Activated CD8-positive, alpha-beta memory T cell treated with anti-CD3 and anti-CD28 coated beads, Interleukin-2, amount 50 U/mL, for 1 hour (primary cell): ENCODE data around the gene PFN4.
"Not testable (repeated sequence)": the region's sequence is repeated elsewhere in the genome, so short reads cannot be mapped to it uniquely, and the experiment has no call there.

Experiments used
- DNase-seq: peaks from one replicate; pipeline ENCODE4 v3.0.0-alpha.2; 2020; ENCODE audit errors: extremely low read depth

PFN4 gene

DNA sequence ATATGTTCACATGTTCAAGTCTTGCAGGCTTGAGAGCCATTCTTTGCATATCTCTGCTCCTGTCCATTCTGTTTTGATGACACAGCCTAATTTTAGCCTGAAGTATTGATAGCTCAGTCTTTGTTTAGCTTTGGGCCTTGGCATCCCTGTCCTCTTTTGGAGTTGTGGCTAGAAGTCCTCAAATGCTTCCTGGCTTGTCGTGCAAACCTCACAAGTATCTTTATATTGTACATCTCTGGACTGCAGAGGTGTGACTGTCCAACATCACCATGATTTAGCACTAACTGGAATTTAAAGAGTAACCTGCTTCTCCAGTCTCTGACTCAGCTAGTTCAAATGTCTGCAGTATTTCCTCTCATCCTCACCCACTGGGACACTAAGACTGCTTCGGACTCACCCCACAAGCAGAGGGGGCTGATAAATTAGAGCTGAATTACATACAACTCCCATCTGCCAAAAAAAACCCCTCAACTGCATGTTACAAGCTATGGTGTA is 11.7 kb downstream of the PFN4 start:
- no peak for DNase-seq

DNA sequence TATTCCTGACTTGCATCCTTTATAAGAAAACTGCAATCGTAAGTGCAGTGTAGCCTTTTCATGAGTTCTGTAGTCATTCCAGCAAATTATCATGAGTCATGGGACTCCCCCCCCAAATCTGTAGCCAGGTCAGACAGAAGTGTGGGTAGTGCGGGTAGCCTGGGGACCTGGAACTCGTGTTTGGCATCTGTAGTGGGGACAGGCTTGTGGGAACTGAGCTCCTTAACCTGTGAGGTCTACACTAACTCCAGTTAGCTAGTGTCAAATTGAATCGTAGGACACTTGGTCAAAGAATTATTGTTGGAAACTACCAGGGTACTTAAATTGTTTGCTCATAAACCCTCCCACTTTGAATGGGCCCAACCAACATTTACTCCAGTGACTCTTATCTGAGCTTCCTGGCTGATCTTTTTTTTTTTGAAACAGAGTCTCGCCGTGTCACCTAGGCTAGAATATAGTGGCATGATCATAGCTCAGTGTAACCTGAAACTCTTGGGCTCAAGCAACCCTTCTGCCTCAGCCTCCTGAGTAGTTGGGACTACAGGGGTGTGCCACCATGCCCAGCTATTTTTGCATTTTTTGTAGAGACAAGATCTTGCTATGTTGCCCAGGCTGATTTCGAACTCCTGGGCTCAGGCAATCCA is 12.4 kb downstream of the PFN4 start:
- DNase-seq: no peak

DNA sequence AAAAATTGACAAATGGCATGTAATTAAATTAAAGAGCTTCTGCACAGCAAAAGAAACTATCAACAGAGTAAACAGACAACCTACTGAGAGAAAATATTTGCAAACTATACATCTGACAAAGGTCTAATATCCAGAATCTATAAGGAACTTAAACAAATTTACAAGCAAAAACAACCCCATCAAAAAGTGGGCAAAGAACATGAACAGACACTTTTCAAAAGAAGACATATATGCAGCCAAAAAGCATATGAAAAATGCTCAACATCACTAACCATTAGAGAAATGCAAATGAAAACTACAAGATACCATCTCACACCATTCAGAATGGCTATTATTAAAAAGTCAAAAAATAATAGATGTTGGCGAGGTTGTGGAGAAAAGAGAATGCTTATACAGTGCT is 13.7 kb downstream of the PFN4 start:
- DNase-seq: not testable (repeated sequence)

DNA sequence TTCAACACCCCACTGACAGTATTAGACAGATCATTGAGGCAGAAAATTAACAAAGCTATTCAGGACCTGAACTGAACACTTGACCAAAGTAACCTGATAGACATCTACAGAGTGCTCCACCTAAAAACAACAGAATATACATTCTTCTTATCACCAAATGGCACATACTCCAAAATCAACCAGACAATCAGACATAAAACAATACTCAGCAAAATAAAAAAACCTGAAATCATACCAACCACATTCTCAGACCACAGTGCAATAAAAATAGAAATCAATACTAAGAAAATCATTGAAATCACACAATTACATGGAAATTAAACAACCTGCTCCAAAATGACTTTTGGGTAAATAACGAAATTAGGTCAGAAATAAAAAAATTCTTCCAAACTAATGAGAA is 15.8 kb downstream of the PFN4 start:
- DNase-seq: no peak

DNA sequence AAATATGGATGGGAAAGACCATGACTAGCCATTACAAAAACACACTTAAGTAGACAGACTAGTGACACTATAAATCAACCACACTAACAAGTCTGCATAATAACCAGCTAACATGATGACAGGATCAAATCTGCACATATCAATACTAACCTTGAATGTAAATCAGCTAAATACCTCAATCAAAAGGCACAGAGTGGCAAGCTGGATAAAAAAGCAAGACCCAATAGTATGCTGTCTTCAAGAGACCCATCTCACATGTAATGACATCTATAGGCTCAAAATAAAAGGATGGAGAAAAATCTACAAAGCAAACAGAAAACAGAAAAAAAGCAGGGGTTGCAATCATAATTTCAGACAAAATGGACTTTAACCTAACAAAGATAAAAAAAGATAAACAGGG is 16.3 kb downstream of the PFN4 start:
- no peak for DNase-seq

DNA sequence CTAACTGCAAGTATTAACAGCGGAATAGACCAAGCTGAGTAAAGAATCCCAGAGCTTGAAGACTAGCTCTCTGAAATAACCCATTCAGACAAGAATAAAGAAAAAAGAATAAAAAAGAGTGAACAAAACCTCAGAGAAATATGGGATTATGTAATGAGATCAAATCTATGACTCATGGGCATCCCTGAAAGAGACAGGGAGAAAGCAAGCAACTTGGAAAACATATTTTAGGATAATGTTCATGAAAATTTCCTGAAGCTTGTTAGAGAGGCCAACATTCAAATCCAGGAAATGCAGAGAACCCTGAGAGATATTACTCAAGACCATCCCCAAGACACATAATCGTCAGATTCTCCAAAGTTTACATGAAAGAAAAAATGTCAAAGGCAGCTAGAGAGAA is 17.3 kb downstream of the PFN4 start:
- no peak for DNase-seq

DNA sequence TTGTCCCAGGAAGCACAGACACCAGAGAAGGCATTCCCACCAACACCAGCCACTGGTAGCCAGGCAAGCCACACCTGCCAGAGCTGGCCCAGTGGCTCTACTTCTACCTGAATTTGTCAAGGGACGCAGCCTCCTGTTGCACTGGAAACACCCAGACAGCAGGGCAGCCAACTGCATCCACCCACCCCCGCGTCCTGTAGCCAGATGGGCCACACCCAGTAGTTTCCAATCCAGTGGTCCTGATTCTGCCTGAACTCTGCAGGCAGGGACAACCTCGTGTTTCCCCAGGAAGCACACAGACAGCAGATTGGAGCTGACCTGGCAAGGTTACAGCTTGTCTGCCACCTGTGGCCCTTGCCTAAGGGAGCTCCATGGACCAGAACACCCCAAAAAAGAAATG is 18.2 kb downstream of the PFN4 start:
- no peak for DNase-seq

DNA sequence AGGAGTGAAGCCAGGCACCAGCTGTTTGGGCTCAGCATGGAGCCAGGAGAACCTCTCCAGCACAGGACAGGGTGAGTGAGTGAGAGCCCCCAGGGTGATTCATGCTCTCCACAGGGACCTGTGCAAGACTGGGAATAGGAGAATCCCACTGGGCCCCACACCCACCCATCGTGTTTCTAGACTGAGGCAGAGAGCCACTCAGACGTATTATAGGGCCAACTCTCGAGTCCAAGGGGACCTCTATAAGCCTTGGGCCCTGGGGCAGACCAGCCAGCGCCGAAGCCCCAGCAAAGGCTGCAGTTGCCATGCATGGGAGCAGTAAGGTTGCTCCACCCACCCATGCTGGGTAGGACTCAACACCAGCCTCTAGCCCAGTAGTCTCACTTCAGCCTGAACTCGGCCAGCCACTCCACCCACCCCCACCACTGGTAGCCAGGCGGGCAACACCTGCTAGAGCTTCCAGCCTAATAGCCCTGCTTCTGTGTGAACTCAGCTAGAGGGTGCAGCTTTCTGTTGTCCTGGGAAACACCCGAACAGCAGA is 19.0 kb downstream of the PFN4 start:
- DNase-seq: no peak

DNA sequence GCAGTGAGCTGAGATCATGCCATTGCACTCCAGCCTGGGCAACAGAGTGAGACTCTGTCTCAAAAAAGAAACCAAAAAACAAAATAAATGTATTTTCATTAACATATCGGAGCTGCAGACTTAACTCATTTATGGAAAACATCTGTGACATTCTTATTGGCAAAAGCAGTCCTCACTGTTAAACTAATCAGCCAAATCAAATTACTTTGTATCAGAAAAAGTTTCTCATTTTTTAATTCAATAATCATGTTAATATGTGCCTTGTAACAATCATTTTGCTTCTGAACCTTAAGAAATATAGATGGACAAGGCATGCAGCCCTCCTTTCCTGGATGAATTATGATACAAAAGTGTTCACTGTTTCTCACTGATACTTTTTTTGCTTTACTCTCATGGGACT is 20.5 kb downstream of the PFN4 start:
- DNase-seq: no peak

DNA sequence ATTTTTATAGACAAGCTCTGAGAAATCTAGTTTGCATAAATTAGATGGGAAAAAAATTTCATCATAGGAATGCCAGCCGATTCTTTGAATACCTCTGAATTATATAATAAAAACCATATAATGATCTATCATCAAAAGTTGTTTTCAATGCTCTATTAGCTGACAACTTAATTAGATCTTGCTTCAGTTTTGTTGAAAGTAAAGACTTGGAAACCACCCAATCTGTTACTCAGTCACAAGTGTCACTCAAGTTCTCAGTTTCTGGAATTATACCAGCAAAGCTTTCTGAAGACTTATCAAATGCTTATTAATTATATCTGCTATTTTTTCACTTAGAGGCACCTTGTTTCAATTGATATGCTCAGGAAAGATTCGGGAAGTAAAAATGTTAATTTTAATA is 21.1 kb downstream of the PFN4 start:
- DNase-seq: no peak

DNA sequence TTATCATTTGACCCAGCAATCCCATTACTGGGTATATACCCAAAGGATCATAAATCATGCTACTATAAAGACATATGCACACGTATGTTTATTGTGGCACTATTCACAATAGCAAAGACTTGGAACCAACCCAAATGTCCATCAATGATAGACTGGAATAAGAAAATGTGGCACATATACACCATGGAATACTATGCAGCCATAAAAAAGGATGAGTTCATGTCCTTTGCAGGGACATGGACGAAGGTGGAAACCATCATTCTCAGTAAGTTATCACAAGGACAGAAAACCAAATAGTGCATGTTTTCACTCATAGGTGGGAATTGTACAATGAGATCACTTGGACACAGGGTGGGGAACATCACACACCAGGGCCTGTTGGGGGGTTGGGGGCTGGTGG is 22.4 kb downstream of the PFN4 start:
- not testable (repeated sequence) for DNase-seq

DNA sequence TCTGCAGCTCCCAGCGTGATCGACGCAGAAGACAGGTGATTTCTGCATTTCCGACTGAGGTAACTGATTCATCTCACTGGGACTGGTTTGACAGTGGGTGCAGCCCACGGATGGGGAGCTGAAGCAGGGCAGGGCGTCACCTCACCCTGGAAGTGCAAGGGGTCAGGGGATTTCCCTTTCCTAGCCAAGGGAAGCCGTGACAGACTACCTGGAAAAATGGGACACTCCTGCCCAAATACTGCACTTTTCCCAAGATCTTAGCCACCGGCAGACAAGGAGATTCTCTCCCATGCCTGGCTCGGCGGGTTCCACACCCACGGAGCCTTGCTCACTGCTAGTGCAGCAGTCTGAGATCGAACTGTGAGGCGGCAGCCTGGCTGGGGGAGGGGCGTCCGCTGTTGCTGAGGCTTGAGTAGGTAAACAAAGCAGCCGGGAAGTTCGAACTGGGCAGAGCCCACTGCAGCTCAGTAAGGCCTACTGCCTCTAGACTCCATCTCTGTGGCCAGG is 27.9 kb downstream of the PFN4 start:
- not testable (repeated sequence) for DNase-seq

DNA sequence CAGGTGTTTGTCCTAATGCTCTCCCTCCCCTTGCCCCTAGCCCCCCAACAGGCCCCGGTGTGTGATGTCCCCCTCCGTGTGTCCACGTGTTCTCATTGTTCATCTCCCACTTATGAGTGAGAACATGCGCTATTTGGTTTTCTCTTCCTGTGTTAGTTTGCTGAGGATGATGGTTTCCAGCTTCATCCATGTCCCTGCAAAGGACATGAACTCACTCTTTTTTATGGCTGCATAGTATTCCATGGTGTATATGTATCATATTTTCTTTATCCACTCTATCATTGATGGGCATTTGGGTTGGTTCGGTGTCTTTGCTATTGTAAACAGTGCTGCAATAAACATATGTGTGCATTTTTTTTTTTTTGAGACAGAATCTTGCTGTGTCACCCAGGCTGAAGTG is 29.9 kb downstream of the PFN4 start:
- DNase-seq: not testable (repeated sequence)

DNA sequence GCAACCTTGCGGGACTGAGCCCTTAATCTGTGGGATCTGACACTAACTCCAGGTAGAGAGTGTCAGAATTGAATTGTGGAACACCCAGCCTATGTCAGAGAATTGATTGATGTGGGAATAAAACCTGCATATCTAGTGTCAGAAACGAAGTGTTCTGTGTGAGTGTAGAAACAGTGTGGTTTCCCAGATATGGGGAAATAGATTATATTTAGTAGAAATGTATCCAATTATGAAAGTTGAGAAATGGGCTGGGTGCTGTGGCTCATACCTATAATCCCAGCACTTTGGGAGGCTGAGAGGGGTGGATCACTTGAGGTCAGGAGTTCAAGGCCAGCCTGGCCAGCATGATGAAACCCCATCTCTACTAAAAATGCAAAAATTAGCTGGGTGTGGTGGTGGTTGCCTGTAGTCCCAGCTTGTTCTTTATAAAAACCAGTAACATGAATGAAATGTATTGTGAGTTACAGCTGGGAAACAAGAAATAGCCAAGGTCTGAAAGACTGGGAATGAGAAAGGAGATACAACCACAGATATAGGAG is 34.2 kb downstream of the PFN4 start:
- DNase-seq: no peak

DNA sequence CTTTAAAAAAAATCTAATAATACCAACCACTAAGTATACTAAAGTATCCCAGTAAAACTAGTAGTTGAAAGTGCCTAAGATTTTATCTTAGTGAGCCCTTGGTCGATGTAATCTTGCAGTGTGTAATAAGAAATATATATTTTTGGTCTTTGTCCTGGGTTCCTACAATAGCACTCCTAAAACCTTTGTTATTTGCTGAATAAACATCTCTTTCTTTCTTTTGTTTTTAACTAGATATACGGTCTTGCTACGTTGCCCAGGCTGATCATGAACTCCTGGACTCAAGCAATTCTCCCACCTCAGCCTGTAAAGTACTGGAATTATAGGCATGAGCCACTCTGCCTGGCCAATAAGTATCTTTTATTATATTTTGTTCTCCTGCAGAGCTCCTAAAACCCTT is 36.1 kb downstream of the PFN4 start:
- no peak for DNase-seq

DNA sequence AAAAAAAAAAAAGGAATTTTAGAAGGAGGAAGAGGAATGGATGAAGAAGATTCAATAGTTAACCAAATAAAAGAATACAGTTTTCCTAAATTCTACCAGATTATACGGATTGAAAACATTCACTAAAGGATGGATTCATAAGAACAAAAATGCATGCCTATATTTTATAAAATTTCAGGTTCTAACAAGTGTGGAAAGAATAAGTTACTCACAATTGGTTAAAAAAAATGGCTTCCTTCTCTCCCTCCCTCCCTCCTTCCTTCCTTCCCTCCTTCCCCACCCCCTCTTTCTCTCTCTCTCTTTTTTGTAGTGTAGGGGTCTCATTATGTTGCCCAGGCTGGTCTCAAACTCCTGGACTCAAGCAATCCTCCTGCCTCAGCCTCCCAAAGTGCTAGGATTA is 36.9 kb downstream of the PFN4 start:
- no peak for DNase-seq

DNA sequence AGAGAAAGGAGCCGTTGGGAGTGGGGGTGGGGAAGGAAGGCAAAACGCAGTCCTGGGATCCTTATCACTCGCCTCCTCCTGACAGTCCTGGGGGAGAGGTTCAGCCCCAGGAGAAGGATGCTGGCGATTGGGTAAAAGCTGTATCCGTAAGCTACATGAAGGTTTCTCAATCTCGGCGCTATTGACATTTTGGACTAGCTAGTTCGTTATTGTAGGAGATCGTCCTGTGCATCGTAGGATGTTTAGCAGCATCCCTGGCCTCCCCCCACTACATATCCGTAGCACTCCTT is 38.0 kb downstream of the PFN4 start:
- DNase-seq: no peak

DNA sequence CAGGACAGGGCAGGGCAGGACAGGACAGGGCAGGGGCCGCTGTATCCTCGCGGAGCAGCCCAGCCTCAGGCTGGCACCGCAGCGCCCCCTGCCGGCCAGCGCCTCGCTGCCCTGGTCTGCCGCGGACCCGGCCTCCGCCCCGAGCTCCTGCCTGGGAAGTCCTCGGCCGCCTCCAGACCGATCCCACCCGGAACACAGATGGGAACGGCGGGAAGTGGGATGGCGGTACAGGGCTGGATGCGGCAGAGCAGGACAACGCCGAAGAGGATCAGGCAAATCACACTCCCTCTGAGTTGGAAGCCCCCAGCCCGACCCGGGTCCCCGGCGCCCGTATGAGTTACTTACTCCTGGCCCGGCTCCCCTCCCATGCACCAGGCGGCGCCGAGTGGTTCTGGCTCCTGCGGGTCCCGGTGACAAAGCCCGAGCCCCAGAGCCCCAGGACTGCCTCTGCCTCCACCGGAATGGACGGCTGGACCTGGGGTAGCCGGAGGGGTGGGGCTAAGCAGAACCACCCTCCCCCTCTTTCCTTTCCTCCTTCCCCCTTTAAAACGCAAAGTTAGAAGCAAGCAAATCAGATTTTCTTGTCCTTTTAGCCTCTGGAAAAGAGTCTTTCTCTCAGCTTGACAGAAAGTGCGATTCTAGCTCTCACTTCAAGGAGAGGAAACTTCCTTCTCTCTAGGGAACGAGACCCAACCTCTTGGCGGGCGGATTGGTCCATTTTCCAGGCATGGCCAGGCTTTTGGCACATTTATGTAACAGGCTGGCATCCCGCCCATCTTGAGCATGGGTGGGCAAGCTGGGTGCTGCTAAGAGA is 38.5 kb downstream of the PFN4 start, which contains the start of gene TP53I3:
Gene TP53I3 (minus strand): TSS at position 449 of the 814 bp plus-strand sequence. CDS start 508 bp downstream, outside the sequence.
- DNase-seq: no peak

DNA sequence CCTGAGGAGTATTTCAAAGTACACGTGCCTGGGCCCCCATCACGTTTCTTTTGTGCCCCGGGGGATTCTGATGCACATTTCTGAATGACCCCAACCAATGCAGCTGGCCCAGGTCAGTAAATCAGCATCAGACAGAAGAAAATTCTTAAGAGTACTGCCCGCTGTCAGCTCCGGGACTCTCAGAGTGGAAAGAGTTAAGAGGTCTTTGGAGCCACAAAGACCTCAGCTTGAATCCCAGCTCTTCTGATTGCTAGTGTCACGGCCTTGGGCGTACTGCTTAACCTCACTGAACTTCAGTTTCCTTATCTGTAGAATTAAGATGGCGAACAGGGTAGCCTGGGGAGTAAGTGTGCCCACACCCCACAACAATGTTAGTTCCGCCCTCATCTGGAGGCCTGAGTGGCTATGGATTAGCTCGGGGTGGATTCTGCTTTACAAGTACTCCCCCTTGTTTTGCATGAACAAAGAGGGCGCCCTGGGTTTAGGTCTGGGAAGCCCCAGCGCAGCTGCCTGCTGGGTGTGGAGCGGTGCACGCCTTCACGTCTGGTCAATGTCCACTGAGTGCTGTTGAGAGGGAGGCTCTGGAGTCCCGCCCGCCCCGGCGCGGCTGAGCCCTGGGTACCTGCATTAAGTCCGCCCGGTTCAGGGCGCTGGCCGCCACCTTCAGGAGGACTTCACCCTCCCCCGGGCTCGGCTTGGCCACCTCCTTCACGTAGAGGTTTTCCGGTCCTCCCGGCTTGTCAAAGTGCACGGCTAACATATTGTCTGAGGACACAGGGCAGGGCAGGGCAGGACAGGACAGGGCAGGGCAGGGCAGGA is 39.4 kb downstream of the PFN4 start:
- DNase-seq: no peak

DNA sequence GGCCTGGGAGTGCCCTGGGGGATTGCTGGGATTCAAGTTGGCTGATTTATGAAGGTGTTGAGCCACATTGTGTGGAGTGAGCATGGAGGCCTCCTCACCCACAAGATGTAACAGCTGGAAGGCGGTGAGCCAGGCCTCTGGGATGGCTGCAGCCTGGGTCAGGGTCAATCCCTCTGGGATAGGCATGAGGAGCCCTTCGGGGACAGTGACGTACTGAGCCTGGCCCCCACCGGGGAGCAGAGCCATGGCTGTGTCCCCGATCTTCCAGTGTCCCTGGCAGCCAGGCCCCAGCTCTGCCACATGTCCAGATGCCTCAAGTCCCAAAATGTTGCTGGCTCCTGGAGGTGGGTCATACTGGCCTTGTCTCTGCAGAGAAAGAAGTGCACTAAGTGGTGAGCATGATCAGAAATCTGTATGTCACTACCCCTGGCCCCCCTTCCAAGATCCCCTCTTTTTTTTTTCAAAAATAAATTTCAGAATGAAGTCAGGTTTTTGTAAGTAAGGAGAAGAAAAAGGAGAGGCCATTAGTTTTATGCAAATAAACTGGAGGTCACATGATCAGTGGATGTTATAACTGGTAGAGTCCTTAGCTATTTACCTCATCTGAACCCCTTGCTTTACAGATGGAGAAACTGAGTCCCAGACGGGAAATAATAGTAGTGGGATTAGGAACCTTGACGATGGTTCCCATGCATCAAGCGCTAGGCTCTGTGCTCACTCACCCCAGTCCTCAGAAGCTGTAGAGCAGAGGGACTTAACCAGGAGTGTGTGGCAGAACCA is 40.2 kb downstream of the PFN4 start:
- no peak for DNase-seq

DNA sequence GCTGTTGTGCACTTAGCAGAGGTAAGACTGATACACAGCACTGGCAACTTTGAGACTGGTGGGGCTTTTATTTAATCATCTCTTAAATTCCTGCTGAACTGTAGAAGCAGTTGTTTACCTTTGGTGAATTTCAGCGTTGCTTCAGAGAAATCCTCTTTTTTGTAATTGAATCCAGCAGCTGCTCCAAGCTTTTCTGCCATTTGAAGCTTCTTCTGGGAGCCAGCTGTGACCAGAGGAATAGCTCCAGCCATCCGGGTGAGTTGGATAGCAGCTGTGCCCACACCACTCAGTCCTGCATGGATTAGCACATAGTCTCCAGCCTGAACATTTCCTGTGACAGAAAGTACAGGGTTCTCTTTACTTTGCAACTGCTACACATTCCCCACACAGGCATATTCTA is 42.4 kb downstream of the PFN4 start:
- no peak for DNase-seq
